ENCODE measurements around the gene CTDSP2. TPM values are rescaled to one million over a fixed set of nuclear protein-coding genes. Genes with fewer than 3 reads are reported as not detected.
A peak's percentile ranks its signal among the peaks of the same experiment; 100 is the strongest.
"Not testable (repeated sequence)": the region's sequence is repeated elsewhere in the genome, so short reads cannot be mapped to it uniquely, and the experiment has no call there.

The CTDSP2 gene
- total RNA-seq, 2 donors from 2014 or later = 67.6 to 105 TPM

- H3K27ac ChIP-seq = no peak overlapping the region
Measured at GRCh38 chr12:57882575-57882974, 36.0 kb upstream of the CTDSP2 start.

GRCh38 chr12:57881475-57881874 lies 34.9 kb upstream of the CTDSP2 start:
- Histone ChIP-seq H3K27ac (peak overlapping the region; percentile 31 to 77), H3K9me3 (peaks cover 0 to 6% of the 10 kb centered on the region in 2 donors), H3K4me3 (no peak overlapping the region), H3K36me3 (no peaks in the 10 kb centered on the region), H3K4me1 (peaks cover 0 to 3% of the 10 kb centered on the region in 2 donors), H3K27me3 (no peaks in the 10 kb centered on the region)
- TF ChIP-seq CTCF (IDR thresholded peaks at IDR 0.05) = no peak
- no peak for DNase-seq (ENCODE audit: low spot score)

More at GRCh38 chr12:57882575-57882974, 36.0 kb upstream of the CTDSP2 start:
- no peak for TF ChIP-seq CTCF (IDR thresholded peaks at IDR 0.05)
- Histone ChIP-seq H3K27me3 (no peaks in the 10 kb centered on the region), H3K4me3 (no peak overlapping the region), H3K9me3 (peaks cover 0 to 6% of the 10 kb centered on the region in 2 donors), H3K36me3 (no peaks in the 10 kb centered on the region), H3K4me1 (peaks cover 0 to 9% of the 10 kb centered on the region in 2 donors)
- no peak for DNase-seq (ENCODE audit: low spot score)

- not testable (repeated sequence) for H3K27me3 ChIP-seq; H3K4me3 ChIP-seq; DNase-seq (ENCODE audit: low spot score); H3K9me3 ChIP-seq; H3K4me1 ChIP-seq; H3K36me3 ChIP-seq
- H3K27ac ChIP-seq = peak overlapping the region; percentile 31 to 77
Measured at GRCh38 chr12:57881035-57881434, 34.5 kb upstream of the CTDSP2 start.

- no peak for DNase-seq (ENCODE audit: low spot score)
- Histone ChIP-seq H3K4me1 (peaks cover 0 to 17% of the 10 kb centered on the region in 2 donors), H3K9me3 (no peaks in the 10 kb centered on the region), H3K27ac (no peak overlapping the region), H3K27me3 (no peaks in the 10 kb centered on the region), H3K36me3 (no peaks in the 10 kb centered on the region), H3K4me3 (no peak overlapping the region)
- no peak for TF ChIP-seq CTCF (IDR thresholded peaks at IDR 0.05)
Measured at GRCh38 chr12:57877876-57878275, 31.3 kb upstream of the CTDSP2 start.

- Histone ChIP-seq H3K36me3 (no peaks in the 10 kb centered on the region), H3K27me3 (no peaks in the 10 kb centered on the region), H3K27ac (no peak overlapping the region), H3K4me1 (peaks cover 0 to 17% of the 10 kb centered on the region in 2 donors), H3K9me3 (no peaks in the 10 kb centered on the region), H3K4me3 (no peak overlapping the region)
- no peak for TF ChIP-seq CTCF (IDR thresholded peaks at IDR 0.05)
- DNase-seq (ENCODE audit: low spot score) = no peak
Measured at GRCh38 chr12:57875753-57876547, 29.4 kb upstream of the CTDSP2 start.

GRCh38 chr12:57874166-57875108 lies 27.9 kb upstream of the CTDSP2 start:
- no peak overlapping the region for H3K4me3 ChIP-seq
- no peak for TF ChIP-seq CTCF (IDR thresholded peaks at IDR 0.05)
- peaks cover 0 to 17% of the 10 kb centered on the region in 2 donors for H3K4me1 ChIP-seq
- H3K9me3 ChIP-seq = no peaks in the 10 kb centered on the region
- H3K27ac ChIP-seq = peak overlapping the region in 1 of 2 donors; percentile 15
- H3K36me3 ChIP-seq = no peaks in the 10 kb centered on the region
- no peak for DNase-seq (ENCODE audit: low spot score)
- no peaks in the 10 kb centered on the region for H3K27me3 ChIP-seq

All from right atrium auricular region (tissue), 2 donors.